ENCODE measurements around the gene GRHL1.
A peak's percentile ranks its signal among the peaks of the same experiment; 100 is the strongest.
"Not testable (repeated sequence)": the region's sequence is repeated elsewhere in the genome, so short reads cannot be mapped to it uniquely, and the experiment has no call there.

Gene GRHL1

GRCh38 chr2:10014418-10015190, 63.1 kb downstream of the GRHL1 start:
- Mint-ChIP-seq H3K27ac (no peak overlapping the region), H3K27me3 (no peaks in the 10 kb centered on the region), H3K36me3 (peaks cover 4% of the 10 kb centered on the region), H3K4me1 (no peaks in the 10 kb centered on the region), H3K4me3 (no peak overlapping the region), H3K9me3 (peaks cover 2% of the 10 kb centered on the region)
- no peak for ATAC-seq

GRCh38 chr2:10015376-10015989, 64.0 kb downstream of the GRHL1 start:
- H3K4me3 Mint-ChIP-seq, ATAC-seq, H3K4me1 Mint-ChIP-seq, H3K27me3 Mint-ChIP-seq, H3K9me3 Mint-ChIP-seq, H3K36me3 Mint-ChIP-seq, H3K27ac Mint-ChIP-seq: not testable (repeated sequence)

GRCh38 chr2:10016001-10016801, 64.7 kb downstream of the GRHL1 start:
- H3K27ac Mint-ChIP-seq, result no peak overlapping the region
- H3K4me3 Mint-ChIP-seq, result no peak overlapping the region
- no peaks in the 10 kb centered on the region for H3K4me1 Mint-ChIP-seq
- ATAC-seq, result no peak
- peaks cover 4% of the 10 kb centered on the region for H3K36me3 Mint-ChIP-seq
- H3K9me3 Mint-ChIP-seq, result peaks cover 2% of the 10 kb centered on the region
- no peaks in the 10 kb centered on the region for H3K27me3 Mint-ChIP-seq

GRCh38 chr2:10016802-10017258, 65.3 kb downstream of the GRHL1 start:
- Mint-ChIP-seq H3K27me3 (no peaks in the 10 kb centered on the region), H3K36me3 (peaks cover 4% of the 10 kb centered on the region), H3K4me1 (no peaks in the 10 kb centered on the region), H3K4me3 (no peak overlapping the region), H3K27ac (no peak overlapping the region), H3K9me3 (peaks cover 2% of the 10 kb centered on the region)
- ATAC-seq, result no peak

- H3K36me3 Mint-ChIP-seq, result peaks cover 4% of the 10 kb centered on the region
- no peak overlapping the region for H3K4me3 Mint-ChIP-seq
- H3K4me1 Mint-ChIP-seq, result no peaks in the 10 kb centered on the region
- no peak overlapping the region for H3K27ac Mint-ChIP-seq
- H3K27me3 Mint-ChIP-seq, result no peaks in the 10 kb centered on the region
- ATAC-seq, result no peak
- H3K9me3 Mint-ChIP-seq, result peaks cover 2% of the 10 kb centered on the region
Observed at GRCh38 chr2:10017313-10017941, 65.9 kb downstream of the GRHL1 start.

GRCh38 chr2:10019174-10019573, 67.7 kb downstream of the GRHL1 start:
- H3K4me3 Mint-ChIP-seq, result no peak overlapping the region
- no peak for ATAC-seq
- H3K27me3 Mint-ChIP-seq, result no peaks in the 10 kb centered on the region
- H3K27ac Mint-ChIP-seq, result no peak overlapping the region
- no peaks in the 10 kb centered on the region for H3K4me1 Mint-ChIP-seq
- H3K36me3 Mint-ChIP-seq, result peaks cover 4% of the 10 kb centered on the region
- H3K9me3 Mint-ChIP-seq, result peaks cover 2% of the 10 kb centered on the region

- no peak overlapping the region for H3K27ac Mint-ChIP-seq
- no peak overlapping the region for H3K4me3 Mint-ChIP-seq
- ATAC-seq, result no peak
- H3K4me1 Mint-ChIP-seq, result no peaks in the 10 kb centered on the region
- H3K9me3 Mint-ChIP-seq, result peaks cover 2% of the 10 kb centered on the region
- H3K27me3 Mint-ChIP-seq, result no peaks in the 10 kb centered on the region
- H3K36me3 Mint-ChIP-seq, result peaks cover 4% of the 10 kb centered on the region
Observed at GRCh38 chr2:10019602-10020400, 68.3 kb downstream of the GRHL1 start.

- no peak for ATAC-seq
- H3K36me3 Mint-ChIP-seq, result peaks cover under 1% of the 10 kb centered on the region
- H3K4me3 Mint-ChIP-seq, result no peak overlapping the region
- H3K9me3 Mint-ChIP-seq, result no peaks in the 10 kb centered on the region
- H3K27me3 Mint-ChIP-seq, result no peaks in the 10 kb centered on the region
- no peaks in the 10 kb centered on the region for H3K4me1 Mint-ChIP-seq
- H3K27ac Mint-ChIP-seq, result no peak overlapping the region
Observed at GRCh38 chr2:10022041-10022421, 70.5 kb downstream of the GRHL1 start.

- Mint-ChIP-seq H3K36me3 (no peaks in the 10 kb centered on the region), H3K27me3 (no peaks in the 10 kb centered on the region), H3K9me3 (no peaks in the 10 kb centered on the region), H3K4me1 (peaks cover 2% of the 10 kb centered on the region), H3K27ac (no peak overlapping the region), H3K4me3 (no peak overlapping the region)
- ATAC-seq, result no peak
Observed at GRCh38 chr2:10022445-10022844, 71.0 kb downstream of the GRHL1 start.

- H3K4me1 Mint-ChIP-seq, result peaks cover 9% of the 10 kb centered on the region
- H3K36me3 Mint-ChIP-seq, result no peaks in the 10 kb centered on the region
- H3K4me3 Mint-ChIP-seq, result no peak overlapping the region
- H3K9me3 Mint-ChIP-seq, result no peaks in the 10 kb centered on the region
- no peaks in the 10 kb centered on the region for H3K27me3 Mint-ChIP-seq
- no peak overlapping the region for H3K27ac Mint-ChIP-seq
- no peak for ATAC-seq
Observed at GRCh38 chr2:10022966-10023662, 71.6 kb downstream of the GRHL1 start.

GRCh38 chr2:10026940-10027569, 75.6 kb downstream of the GRHL1 start:
- Mint-ChIP-seq H3K36me3 (no peaks in the 10 kb centered on the region), H3K9me3 (no peaks in the 10 kb centered on the region), H3K4me1 (peaks cover 48% of the 10 kb centered on the region), H3K4me3 (no peak overlapping the region), H3K27ac (no peak overlapping the region), H3K27me3 (no peaks in the 10 kb centered on the region)
- no peak for ATAC-seq

GRCh38 chr2:10027660-10028330, 76.3 kb downstream of the GRHL1 start:
- H3K27me3 Mint-ChIP-seq, result no peaks in the 10 kb centered on the region
- H3K4me3 Mint-ChIP-seq, result no peak overlapping the region
- H3K36me3 Mint-ChIP-seq, result no peaks in the 10 kb centered on the region
- no peak for ATAC-seq
- H3K4me1 Mint-ChIP-seq, result peaks cover 53% of the 10 kb centered on the region
- no peaks in the 10 kb centered on the region for H3K9me3 Mint-ChIP-seq
- peak overlapping the region; percentile 96 for H3K27ac Mint-ChIP-seq

GRCh38 chr2:10028407-10028987, 77.0 kb downstream of the GRHL1 start:
- H3K4me1 Mint-ChIP-seq, result peaks cover 53% of the 10 kb centered on the region
- H3K27me3 Mint-ChIP-seq, result no peaks in the 10 kb centered on the region
- H3K4me3 Mint-ChIP-seq, result peak overlapping the region; percentile 83
- no peak for ATAC-seq
- H3K27ac Mint-ChIP-seq, result peak overlapping the region; percentile 96
- H3K36me3 Mint-ChIP-seq, result no peaks in the 10 kb centered on the region
- no peaks in the 10 kb centered on the region for H3K9me3 Mint-ChIP-seq
